ENCODE measurements around the gene TLE1.

DNA sequence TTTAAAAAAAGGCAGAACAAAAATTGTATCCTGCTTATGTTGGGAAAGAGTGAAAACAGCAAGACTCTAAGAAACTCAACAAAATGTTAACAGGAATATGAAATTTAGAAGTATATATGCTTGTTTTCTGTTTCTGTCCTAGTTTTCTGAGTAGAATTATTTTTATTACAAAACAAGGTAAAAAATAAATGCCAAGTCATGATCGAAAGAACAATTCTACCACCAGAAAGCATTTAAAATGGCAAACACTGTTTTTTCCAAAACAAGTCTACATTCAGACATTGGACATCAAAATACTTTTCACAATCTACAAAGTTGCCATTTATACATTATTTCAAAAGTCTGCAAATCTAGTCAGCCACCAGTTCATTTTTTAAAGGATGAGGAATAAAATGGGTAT, 102.6 kb downstream of the TLE1 start:
- no peak for TF ChIP-seq POLR2A (IDR thresholded peaks at IDR 0.05)
- no peak for TF ChIP-seq POLR2AphosphoS5 (IDR thresholded peaks at IDR 0.05; ENCODE audit: insufficient read depth in 1 of 2, low read depth in 1 of 2)
